ENCODE results near the gene KMO.

DNA sequence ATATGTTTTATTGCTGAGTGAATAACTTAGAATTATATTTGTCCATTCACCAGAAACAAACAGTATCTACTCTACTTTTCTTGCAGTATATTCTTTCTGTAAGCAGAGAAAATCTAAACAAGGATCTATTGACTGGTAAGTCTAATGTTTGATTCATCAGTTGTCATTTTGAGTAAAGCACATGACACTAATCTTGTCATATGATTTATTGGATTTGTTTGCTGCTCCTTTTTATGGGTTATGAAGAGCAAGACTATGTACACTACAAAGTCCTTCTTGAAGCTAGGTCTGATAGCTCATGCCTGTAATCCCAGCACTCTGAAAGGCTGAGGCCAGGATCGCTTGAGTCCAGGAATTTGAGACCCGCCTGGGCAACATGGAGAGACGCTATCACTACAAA lies 23.3 kb downstream of the KMO start:
- TF ChIP-seq, protein P1, sequence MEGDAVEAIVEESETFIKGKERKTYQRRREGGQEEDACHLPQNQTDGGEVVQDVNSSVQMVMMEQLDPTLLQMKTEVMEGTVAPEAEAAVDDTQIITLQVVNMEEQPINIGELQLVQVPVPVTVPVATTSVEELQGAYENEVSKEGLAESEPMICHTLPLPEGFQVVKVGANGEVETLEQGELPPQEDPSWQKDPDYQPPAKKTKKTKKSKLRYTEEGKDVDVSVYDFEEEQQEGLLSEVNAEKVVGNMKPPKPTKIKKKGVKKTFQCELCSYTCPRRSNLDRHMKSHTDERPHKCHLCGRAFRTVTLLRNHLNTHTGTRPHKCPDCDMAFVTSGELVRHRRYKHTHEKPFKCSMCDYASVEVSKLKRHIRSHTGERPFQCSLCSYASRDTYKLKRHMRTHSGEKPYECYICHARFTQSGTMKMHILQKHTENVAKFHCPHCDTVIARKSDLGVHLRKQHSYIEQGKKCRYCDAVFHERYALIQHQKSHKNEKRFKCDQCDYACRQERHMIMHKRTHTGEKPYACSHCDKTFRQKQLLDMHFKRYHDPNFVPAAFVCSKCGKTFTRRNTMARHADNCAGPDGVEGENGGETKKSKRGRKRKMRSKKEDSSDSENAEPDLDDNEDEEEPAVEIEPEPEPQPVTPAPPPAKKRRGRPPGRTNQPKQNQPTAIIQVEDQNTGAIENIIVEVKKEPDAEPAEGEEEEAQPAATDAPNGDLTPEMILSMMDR (IDR thresholded peaks at IDR 0.05) = no peak
- no peak for TF ChIP-seq POLR2A (IDR thresholded peaks at IDR 0.05)

Measured in adrenal gland (tissue), 5 donors.